H9 (cell line): ENCODE data around the gene ZBTB47. TPM values are rescaled to one million over a fixed set of nuclear protein-coding genes. Genes with fewer than 3 reads are reported as not detected.

ENCODE experiments used
- DNase-seq: peaks from one replicate; pipeline ENCODE4 v3.0.0-alpha.2; 2017
- H2AFZ ChIP-seq: one replicate; pipeline ENCODE4 v1.6.1; 2013; ENCODE audit warnings: mild to moderate bottlenecking, low read length, control low read depth, moderate library complexity
- H2AK5ac ChIP-seq: 2 replicates; pipeline ENCODE4 v1.6.1; 2013; ENCODE audit warnings: low read length, control low read depth, mixed read lengths; ENCODE audit not compliant: insufficient read length
- H2BK120ac ChIP-seq: one replicate; pipeline ENCODE4 v1.6.1; 2013; ENCODE audit warnings: low read depth, mild to moderate bottlenecking, low read length, control low read depth, inconsistent platforms; ENCODE audit not compliant: poor library complexity, severe bottlenecking
- H2BK12ac ChIP-seq: 2 replicates; pipeline ENCODE4 v1.6.1; 2013; ENCODE audit warnings: low read length, control low read depth, mixed read lengths, low read depth; ENCODE audit not compliant: insufficient read length
- H2BK15ac ChIP-seq: 2 replicates; pipeline ENCODE4 v1.6.1; 2013; ENCODE audit warnings: low read depth, low read length, control low read depth
- H2BK20ac ChIP-seq: one replicate; pipeline ENCODE4 v1.6.1; 2013; ENCODE audit warnings: low read depth, mild to moderate bottlenecking, low read length, control low read depth, inconsistent platforms; ENCODE audit not compliant: poor library complexity, severe bottlenecking
- H2BK5ac ChIP-seq: 2 replicates; pipeline ENCODE4 v1.6.1; 2013; ENCODE audit warnings: low read length, control low read depth, mixed read lengths; ENCODE audit not compliant: insufficient read length
- H3K14ac ChIP-seq: 2 replicates; pipeline ENCODE4 v1.6.1; 2013; ENCODE audit warnings: low read length, control low read depth; ENCODE audit not compliant: insufficient read depth
- H3K18ac ChIP-seq: 2 replicates; pipeline ENCODE4 v1.6.1; 2013; ENCODE audit warnings: low read depth, mild to moderate bottlenecking, mixed read lengths, low read length, control low read depth; ENCODE audit not compliant: insufficient read length
- H3K23ac ChIP-seq: 2 replicates; pipeline ENCODE4 v1.6.1; 2013; ENCODE audit warnings: low read length, control low read depth, mixed read lengths, low read depth; ENCODE audit not compliant: insufficient read length
- H3K23me2 ChIP-seq: 2 replicates; pipeline ENCODE4 v1.6.1; 2013; ENCODE audit warnings: low read depth, mild to moderate bottlenecking, mixed read lengths, low read length, control low read depth; ENCODE audit not compliant: insufficient read length, poor library complexity, severe bottlenecking
- H3K27ac ChIP-seq: 2 replicates; pipeline ENCODE4 v1.5.1; 2013; ENCODE audit warnings: low read length, control low read depth, mixed read lengths, low read depth; ENCODE audit not compliant: insufficient read length
- H3K27me3 ChIP-seq: 2 replicates; pipeline ENCODE4 v1.6.1; 2013; ENCODE audit warnings: low read length, control low read depth, inconsistent platforms; ENCODE audit not compliant: insufficient read depth
- H3K4ac ChIP-seq: 2 replicates; pipeline ENCODE4 v1.6.1; 2013; ENCODE audit warnings: low read depth, mild to moderate bottlenecking, control low read depth, inconsistent platforms, low read length, moderate library complexity
- H3K4me1 ChIP-seq: 2 replicates; pipeline ENCODE4 v1.6.1; 2013; ENCODE audit warnings: low read length, control low read depth, inconsistent platforms; ENCODE audit not compliant: insufficient read depth
- H3K4me2 ChIP-seq: 2 replicates; pipeline ENCODE4 v1.6.1; 2013; ENCODE audit warnings: low read length, control low read depth, mixed read lengths; ENCODE audit not compliant: insufficient read length, insufficient read depth
- H3K56ac ChIP-seq: 2 replicates; pipeline ENCODE4 v1.6.1; 2013; ENCODE audit warnings: low read depth, mild to moderate bottlenecking, mixed read lengths, low read length, control low read depth; ENCODE audit not compliant: insufficient read length
- H3K79me1 ChIP-seq: 2 replicates; pipeline ENCODE4 v1.6.1; 2013; ENCODE audit warnings: low read depth, mild to moderate bottlenecking, moderate library complexity, low read length, control low read depth, inconsistent platforms; ENCODE audit not compliant: insufficient read depth, poor library complexity, severe bottlenecking
- H3K79me2 ChIP-seq: 2 replicates; pipeline ENCODE4 v1.6.1; 2013; ENCODE audit warnings: low read length, control low read depth, inconsistent platforms; ENCODE audit not compliant: insufficient read depth
- H3K9ac ChIP-seq: 2 replicates; pipeline ENCODE4 v1.6.1; 2013; ENCODE audit warnings: low read length, control low read depth, mixed read lengths; ENCODE audit not compliant: insufficient read length; ENCODE audit errors: extremely low read depth
- H3K9me3 ChIP-seq: one replicate; pipeline ENCODE4 v1.6.1; 2013; ENCODE audit warnings: low read depth, low read length, inconsistent platforms; ENCODE audit not compliant: control insufficient read depth
- H3T11ph ChIP-seq: one replicate; pipeline ENCODE4 v1.6.1; 2013; ENCODE audit warnings: mild to moderate bottlenecking, low read length, control low read depth, inconsistent platforms
- H4K20me1 ChIP-seq: one replicate; pipeline ENCODE4 v1.6.1; 2013; ENCODE audit not compliant: control insufficient read depth, insufficient read length, insufficient read depth
- H4K5ac ChIP-seq: 2 replicates; pipeline ENCODE4 v1.6.1; 2013; ENCODE audit warnings: low read depth, mild to moderate bottlenecking, mixed read lengths, low read length, control low read depth; ENCODE audit not compliant: insufficient read length
- H4K8ac ChIP-seq: replicated peaks from 2 replicates; pipeline ENCODE4 v1.6.1; 2013; ENCODE audit warnings: low read length, control low read depth, mixed read lengths, low read depth; ENCODE audit not compliant: insufficient read length
- H4K91ac ChIP-seq: 2 replicates; pipeline ENCODE4 v1.6.1; 2013; ENCODE audit warnings: low read depth, mild to moderate bottlenecking, moderate library complexity, mixed read lengths, low read length, control low read depth; ENCODE audit not compliant: insufficient read length
- H3K27ac Mint-ChIP-seq, 3 experiments: 2 replicates in 2 of 3; 3 replicates in 1 of 3; pipeline ENCODE4 v1.8.0; 2020 to 2021; ENCODE audit warnings: mixed read lengths in 3 of 3, mild to moderate bottlenecking in 1 of 3, moderate library complexity in 1 of 3
- H3K27me3 Mint-ChIP-seq: 2 replicates; pipeline ENCODE4 v1.8.0; 2021; ENCODE audit warnings: low read depth, mild to moderate bottlenecking, moderate library complexity, mixed read lengths
- H3K36me3 Mint-ChIP-seq, 3 experiments: 2 replicates in 2 of 3; 3 replicates in 1 of 3; pipeline ENCODE4 v1.8.0; 2020 to 2021; ENCODE audit warnings: low read depth in 3 of 3, mixed read lengths in 3 of 3; ENCODE audit not compliant: insufficient read depth in 1 of 3
- H3K4me1 Mint-ChIP-seq, 2 experiments: 2 replicates each; pipeline ENCODE4 v1.8.0; 2020; ENCODE audit warnings: mixed read lengths in 2 of 2
- H3K4me3 Mint-ChIP-seq, 2 experiments: 2 replicates in 1 of 2; 3 replicates in 1 of 2; pipeline ENCODE4 v1.8.0; 2020 to 2021; ENCODE audit warnings: mild to moderate bottlenecking in 2 of 2, mixed read lengths in 2 of 2, moderate library complexity in 1 of 2
- H3K9me3 Mint-ChIP-seq, 2 experiments: 2 replicates in 1 of 2; 3 replicates in 1 of 2; pipeline ENCODE4 v1.8.0; 2020; ENCODE audit warnings: mild to moderate bottlenecking in 2 of 2, mixed read lengths in 2 of 2, moderate library complexity in 1 of 2
- CTCF ChIP-seq: fragments of 200-600 bp; sonication (generic); conservative IDR thresholded peaks from 3 replicates; pipeline ENCODE4 v1.8.0; 2021; ENCODE audit warnings: antibody characterized with exemption, mild to moderate bottlenecking
- WGBS: extraction: QIAGEN DNeasy Blood & Tissue Kit; methylation state at CpG from one replicate; pipeline ENCODE4 v1.1.7; 2013; ENCODE audit warnings: missing lambda C conversion rate, low lambda C conversion rate, mixed read lengths; ENCODE audit not compliant: insufficient read length; ENCODE audit errors: extremely low coverage; 5-methylcytosine and 5-hydroxymethylcytosine counted together
- total RNA-seq: library from RNA; stranded (reverse); gene quantifications from 2 replicates; pipeline ENCODE4 v1.2.1, GENCODE V29; 2021

ZBTB47 gene
- total RNA-seq, 1 experiment from 2014 or later, result 3.6 TPM

DNA sequence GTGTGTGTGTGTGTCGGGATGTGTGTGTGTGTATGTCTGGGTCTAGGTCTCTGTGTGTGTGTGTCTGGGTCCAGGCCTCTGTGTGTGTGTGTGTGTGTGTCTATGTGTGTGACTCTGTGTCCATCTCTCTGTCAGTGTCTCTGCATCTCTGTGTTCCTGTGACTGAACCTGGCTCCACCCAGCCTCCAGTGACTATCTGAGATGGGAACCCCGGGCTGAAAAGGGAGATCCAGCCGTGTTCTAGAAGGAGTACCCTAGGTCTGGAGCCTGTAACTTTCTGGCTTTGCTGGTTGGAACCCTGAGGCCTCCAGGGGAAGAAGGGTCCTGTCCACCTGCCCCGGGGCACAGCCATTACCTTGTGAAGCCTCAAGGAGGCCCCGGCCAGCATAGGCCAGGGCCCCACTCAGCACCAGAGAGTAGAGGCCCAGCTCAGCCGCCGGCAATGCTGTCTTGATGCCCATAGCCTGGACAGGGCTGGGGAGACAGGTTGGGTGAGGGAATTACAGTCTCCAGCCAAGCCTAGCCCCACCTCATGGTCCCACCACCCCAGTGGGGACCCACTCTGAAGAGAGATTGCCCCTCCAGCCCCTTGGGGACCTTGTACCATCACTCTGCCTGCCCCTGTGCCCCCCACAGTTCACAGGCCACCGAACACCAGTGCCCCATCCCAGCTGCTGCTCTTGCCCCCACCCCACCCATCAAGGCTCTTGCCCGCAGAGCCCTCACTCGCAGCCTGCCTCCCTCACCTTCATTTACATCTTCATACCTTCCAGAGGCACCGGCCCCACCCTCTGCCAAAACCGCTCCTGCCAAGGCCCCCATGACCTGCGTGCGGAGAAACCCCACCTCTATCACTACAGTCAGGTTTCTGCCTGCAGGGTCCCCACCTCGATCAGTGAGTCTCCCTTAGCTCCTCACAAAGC is 47.1 kb downstream of the ZBTB47 start:
- Histone ChIP-seq H3K27me3 (no peaks in the 10 kb centered on the region; the same call in 1 of the 2 replicates), H4K8ac (no peak overlapping the region), H2BK15ac (no peak overlapping the region), H3K4ac (no peak overlapping the region), H3K9ac (no peak overlapping the region), H4K20me1 (no peaks in the 10 kb centered on the region), H3K79me2 (no peaks in the 10 kb centered on the region), H3K56ac (no peak overlapping the region), H2BK12ac (no peak overlapping the region), H2AK5ac (no peak overlapping the region), H3K79me1 (no peaks in the 10 kb centered on the region), H3K18ac (no peak overlapping the region), H3K4me2 (no peak overlapping the region), H2BK120ac (no peak overlapping the region), H2AFZ (no peak overlapping the region), H4K5ac (no peak overlapping the region), H3K23me2 (no peaks in the 10 kb centered on the region), H3K14ac (no peak overlapping the region), H3K4me1 (no peaks in the 10 kb centered on the region), H3K23ac (no peak overlapping the region), H4K91ac (no peak overlapping the region), H3T11ph (no peak overlapping the region), H3K27ac (no peak overlapping the region), H2BK5ac (no peak overlapping the region), H3K9me3 (no peaks in the 10 kb centered on the region), H2BK20ac (no peak overlapping the region)
- Mint-ChIP-seq H3K9me3 (no peaks in the 10 kb centered on the region), H3K4me3 (no peak overlapping the region), H3K27me3 (no peaks in the 10 kb centered on the region), H3K4me1 (peaks cover 11 to 22% of the 10 kb centered on the region in 2 experiments), H3K27ac (no peak overlapping the region), H3K36me3 (no peaks in the 10 kb centered on the region)
- no CpG with 5 or more reads among the region's 15 CpGs for WGBS
- DNase-seq, result peak; percentile 20
- no peak for TF ChIP-seq CTCF
